Middle frontal gyrus (tissue), 1 donor: ENCODE data around the gene DCUN1D3.
"Not testable (repeated sequence)": the region's sequence is repeated elsewhere in the genome, so short reads cannot be mapped to it uniquely, and the experiment has no call there.

ENCODE experiments used
- DNase-seq: peaks from one replicate; pipeline ENCODE4 v3.0.0-alpha.2; 2015; ENCODE audit warnings: low spot score; ENCODE audit errors: extremely low spot score

DCUN1D3 gene, protein sequence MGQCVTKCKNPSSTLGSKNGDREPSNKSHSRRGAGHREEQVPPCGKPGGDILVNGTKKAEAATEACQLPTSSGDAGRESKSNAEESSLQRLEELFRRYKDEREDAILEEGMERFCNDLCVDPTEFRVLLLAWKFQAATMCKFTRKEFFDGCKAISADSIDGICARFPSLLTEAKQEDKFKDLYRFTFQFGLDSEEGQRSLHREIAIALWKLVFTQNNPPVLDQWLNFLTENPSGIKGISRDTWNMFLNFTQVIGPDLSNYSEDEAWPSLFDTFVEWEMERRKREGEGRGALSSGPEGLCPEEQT

DNA sequence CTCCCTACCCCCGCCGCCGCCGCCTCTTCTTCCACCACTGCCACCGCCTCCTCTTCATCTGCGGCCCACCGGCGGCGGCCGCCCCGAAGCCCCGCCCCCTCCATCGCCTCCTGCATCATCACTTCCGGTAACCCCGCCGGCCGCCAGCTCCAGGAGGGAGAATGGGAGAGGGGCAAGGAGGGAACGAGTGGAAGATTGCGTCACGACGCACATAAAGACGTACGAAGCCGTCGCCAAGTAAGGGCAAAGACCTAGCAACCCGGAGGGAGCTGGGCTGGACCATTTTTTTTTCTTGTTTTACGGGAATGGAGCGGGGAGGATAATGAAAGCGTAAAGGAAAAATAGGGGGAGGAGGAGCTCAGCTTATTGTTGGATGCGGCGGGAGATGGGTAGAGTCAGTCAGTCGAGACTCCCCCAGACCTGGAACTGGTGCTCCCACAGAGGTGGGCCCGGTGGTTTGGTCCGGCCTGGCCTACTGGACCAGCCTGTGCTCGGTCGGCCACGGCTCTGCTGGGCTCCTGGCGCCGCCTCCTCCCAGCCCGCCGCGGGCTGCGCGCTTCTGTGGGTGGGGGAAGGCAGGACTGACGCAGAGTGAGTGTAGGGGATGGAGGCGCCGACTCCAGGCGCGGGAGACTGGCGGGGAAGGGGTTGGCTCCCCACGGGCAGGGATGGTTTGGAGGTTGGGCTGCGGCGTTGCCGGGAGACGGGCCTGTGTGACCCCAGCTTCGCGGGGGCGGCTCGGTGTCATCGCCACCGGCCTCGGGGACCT is at the start of gene DCUN1D3, which contains the start of gene LYRM1:
DCUN1D3 (minus strand) TSS at position 60 of the 769 bp plus-strand sequence. CDS start 37,820 bp downstream, outside the sequence.
LYRM1 (plus strand) TSS at position 473 of the 769 bp plus-strand sequence. CDS start 14,785 bp downstream, outside the sequence.
- DNase-seq, result peak; percentile 92

DNA sequence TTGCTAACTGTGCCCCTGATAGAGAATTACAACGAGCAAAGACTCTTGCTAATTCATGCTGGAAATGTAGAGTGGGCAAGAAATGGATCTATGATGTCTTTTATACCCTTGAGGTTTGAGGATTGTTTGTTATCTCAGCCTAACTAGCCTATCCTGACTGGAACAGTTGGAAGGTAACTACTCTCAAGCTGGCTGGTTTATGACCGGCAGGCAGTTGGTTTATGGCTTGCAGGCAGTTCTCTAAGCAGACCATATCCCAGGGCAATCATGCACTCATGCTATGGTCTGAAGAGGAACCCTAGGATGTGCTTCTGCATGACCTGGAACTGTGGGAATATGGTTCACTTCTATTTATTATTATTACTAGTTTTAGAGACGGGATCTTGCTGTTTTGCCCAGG is 49.5 kb upstream of the DCUN1D3 start:
- DNase-seq, result no peak

DNA sequence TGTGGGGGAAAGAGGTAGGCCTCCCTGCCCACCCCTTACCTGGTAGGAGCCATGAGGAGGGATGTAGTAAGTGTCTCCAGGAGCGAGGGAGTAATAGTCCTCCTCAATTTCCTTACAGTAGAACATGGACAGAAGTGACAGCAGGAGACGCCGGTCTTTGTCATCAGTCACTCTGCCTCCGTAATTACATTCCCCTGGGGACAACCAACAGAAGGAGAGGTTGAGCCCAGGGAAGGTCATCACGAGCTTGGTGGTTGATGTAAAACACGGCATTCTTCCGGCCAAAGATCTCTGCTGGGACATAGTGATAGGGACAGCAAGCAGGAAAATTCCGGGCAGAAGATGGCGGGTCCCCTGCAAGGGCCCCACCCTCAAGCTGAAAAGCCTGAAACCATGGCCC is 48.3 kb upstream of the DCUN1D3 start:
- no peak for DNase-seq

DNA sequence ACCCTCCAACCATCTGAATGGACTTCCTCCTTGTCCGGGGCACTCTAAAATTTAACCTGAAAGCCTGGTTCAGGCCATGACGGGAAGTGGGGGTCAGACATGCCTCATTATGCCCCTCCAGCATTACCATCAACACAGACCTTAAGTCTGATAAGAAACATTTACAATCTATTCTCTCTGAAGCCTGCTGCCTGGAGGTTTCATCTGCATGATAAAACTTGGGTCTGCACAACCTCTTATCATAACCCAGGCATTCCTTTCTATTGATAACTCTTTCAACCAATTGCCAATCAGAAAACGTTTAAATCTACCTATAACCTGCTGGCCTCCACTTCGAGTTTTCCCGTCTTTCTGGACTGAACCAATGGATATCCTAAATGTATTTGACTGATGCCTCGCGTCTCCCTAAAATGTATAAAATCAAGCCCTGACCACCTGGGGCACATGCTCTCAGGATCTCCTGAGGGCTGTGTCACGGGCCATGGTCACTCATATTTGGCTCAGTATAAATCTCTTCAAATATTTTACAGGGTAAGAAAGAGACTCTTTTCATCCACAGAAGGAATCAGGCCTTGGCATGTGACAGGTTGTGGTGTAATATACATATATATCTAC is 46.0 kb upstream of the DCUN1D3 start:
- no peak for DNase-seq

DNA sequence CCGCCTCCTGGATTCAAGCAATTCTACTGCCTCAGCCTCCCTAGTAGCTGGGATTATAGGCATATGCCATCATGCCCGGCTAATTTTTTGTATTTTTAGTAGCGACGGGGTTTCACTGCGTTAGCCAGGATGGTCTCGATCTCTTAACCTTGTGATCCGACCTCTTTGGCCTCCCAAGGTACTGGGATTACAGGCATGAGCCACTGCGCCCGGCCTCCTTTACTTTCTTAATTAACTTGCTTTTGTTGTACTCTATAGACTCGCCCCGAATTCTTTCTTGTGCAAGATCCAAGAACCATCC is 45.4 kb upstream of the DCUN1D3 start:
- not testable (repeated sequence) for DNase-seq

DNA sequence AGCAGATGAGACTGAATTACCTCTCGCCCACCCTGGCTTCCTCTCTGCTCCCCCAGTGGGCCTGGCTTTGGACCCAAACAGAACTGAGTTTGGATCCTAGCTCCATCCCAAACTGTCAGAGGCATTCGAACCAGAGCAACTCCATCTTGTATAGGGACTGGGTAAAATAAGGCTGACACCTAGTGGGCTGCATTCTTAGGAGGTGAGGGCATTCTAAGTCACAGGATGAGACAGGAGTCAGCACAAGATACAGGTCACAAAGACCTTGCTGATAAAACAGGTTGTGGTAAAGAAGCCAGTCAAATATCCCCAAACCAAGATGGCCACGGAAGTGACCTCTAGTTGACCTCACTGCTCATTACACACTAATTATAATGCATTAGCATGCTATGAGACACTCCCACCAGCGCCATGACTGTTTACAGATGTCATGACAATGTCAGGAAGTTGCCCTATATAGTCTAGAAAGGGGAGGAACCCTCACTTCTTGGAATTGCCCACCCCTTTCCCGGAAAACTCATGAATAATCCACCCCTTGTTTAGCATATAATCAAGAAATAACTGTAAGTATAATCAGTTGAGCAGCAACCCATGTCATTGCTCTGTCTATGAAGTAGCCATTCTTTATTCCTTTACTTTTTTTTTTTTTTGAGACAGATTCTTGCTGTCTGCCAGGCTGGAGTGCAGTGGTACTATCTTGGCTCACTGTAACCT is 44.9 kb upstream of the DCUN1D3 start:
- DNase-seq, result no peak

DNA sequence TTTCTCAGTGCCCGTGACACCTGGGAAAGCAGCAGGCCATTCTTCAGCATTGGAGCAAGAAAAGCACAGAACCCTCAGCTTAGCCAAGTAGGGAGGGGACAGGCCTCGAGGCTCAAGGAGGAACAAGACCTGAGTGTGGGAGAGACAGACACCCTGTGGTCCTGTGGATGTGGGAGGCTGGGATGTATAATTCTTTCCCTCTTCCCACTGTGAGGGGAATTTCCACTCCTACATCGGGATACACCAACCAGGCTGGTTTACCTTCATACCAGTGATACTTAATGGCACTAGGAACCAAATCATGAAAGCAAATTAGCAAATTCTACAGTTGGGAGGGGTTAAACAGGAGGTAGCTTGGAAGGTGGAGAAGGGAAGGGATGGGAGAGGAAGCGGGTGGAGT is 42.1 kb upstream of the DCUN1D3 start:
- no peak for DNase-seq

DNA sequence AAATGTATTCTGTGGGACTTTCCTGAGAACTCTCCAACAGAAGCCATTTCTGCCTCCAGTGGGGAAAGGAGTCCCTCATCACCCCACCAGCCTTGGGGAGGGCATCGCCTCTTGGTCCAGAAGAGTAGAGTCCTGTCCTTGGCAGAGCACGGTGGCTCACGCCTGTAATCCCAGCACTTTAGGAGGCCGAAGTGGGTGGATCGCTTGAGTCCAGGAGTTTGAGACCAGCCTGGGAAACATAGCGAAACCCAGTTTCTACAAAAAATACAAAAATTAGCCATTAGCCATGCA is 41.4 kb upstream of the DCUN1D3 start:
- DNase-seq, result no peak

DNA sequence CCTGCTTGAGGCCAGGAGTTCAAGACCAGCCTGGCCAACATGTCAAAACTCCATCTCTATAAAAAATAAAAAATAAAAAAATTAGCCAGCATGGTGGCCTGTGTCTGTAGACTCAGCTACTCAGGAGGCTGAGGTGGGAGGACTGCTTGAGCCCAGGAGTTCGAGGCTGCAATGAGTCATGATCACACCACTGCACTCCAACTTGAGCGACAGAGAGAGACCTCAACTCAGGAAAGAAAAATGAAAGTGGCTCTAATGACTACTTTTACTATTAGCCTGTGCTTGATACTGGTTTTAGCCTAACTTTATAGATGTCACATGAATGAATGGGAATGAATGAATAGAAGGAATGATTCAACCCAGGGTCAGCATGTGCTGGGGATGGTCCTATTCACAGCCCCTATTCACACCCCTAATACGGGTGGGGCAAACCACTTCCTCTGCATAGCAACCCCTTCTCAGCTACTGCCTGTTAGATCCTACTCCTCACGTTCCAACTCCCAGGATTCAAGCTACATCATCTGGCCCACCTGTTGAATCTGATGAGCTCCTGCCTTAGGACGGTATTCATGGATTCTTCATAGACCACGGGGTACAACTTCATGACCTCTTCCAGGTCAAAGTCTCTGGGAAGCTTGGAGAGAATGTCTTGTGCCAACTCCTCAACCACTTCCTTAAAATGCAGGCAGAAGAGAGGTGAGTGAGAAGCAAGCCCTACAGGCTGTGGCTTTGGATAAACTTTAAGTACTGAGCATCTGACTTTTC is 40.9 kb upstream of the DCUN1D3 start:
- no peak for DNase-seq

DNA sequence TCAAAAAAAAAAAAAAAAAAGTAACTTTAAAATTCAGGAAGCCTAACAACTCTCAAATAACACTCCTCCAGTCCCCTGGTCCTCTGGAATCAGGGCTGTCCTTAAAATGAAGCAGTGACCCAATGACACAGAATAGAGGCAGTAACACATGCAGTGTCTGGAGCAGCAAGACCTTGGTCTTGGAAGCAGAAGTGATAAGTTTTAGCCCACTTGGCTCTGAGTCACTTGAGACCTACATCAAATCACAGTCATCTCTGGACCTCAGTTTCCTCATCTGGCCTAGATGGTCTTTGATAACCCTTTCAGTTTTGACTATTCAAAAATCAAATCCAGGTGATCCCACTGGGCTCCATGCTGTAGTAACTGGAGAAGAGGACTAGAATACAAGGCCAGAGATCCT is 39.5 kb upstream of the DCUN1D3 start:
- DNase-seq, result no peak

DNA sequence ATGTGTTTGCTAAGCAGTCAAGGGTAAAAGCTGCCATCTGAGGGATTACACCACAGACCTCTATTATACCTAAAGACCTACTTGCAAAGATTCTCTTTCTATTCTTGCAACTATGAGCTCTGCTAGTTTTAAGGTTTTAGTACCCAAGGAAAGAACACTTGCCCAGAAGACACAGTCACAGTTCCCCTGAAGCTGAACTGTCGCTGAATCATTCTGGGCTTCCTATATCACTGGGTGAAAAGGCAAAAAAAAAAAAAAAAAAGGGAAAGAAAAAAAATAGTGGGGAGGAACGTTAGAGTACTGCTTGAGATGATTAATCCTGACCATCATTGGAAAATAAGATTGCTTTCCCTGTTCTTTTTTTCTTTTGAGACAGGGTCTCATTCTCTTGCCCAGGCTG is 38.3 kb upstream of the DCUN1D3 start:
- no peak for DNase-seq

DNA sequence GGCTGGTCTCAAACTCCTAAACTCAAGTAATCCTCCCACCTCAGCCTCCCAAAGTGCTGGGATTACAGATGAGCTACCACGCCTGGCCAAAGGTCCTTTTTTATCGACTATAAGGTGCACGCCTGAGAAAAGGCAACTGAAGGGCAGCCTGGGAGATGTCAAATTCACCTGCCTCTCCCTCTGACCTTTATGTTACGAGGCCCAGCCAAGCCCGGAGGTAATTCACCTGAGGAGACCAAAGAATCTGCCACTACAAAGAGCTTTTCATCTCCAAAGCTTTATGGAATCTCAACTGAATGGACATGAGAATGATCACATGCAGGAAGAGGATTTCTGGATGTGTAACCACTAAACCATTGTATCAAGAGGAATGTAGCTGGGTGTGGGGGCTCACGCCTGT is 37.6 kb upstream of the DCUN1D3 start:
- DNase-seq, result no peak

DNA sequence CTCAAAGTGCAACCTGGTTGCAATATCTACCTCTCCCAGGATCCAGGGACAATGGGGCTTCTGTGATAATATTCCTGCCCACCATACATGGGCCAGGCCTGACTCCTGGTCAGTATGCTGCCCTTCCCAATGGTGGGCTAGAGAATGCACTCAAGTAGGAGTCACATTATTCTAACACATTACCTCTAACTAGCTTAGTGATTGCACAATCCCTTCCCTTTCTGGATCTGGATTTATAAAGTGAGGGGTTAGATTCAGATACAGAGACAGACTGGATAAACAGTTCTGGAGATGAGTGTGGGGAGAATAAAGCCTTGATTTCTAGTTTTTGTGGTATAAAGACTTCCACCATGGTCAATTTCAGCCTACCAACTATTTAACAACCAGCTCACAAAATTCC is 33.4 kb upstream of the DCUN1D3 start:
- no peak for DNase-seq

DNA sequence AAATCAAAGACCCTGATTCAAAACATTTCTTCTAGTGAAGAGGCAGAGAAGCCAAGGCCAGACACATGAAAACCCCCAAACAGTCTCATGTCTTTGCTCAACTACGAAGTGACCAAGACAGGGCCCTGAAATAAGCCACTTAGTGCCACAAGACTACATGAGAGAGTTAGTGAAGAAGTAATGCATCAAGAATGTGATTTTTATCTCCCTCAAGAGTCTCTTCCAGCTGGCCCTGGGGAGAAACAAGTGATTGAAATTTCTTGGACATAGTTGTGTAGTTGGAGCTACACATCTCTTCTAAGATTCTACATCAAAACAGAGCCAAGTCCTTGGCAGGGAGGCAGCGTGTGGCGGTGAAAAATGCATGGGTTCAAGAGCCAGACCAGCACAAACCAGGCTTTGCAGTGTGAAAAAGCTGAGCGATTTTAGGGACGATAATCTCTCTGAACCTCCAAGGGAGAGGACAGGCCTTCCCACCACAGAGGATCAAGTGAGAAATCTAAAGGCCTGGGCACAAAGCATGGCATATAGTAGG is 31.0 kb upstream of the DCUN1D3 start:
- DNase-seq, result no peak

DNA sequence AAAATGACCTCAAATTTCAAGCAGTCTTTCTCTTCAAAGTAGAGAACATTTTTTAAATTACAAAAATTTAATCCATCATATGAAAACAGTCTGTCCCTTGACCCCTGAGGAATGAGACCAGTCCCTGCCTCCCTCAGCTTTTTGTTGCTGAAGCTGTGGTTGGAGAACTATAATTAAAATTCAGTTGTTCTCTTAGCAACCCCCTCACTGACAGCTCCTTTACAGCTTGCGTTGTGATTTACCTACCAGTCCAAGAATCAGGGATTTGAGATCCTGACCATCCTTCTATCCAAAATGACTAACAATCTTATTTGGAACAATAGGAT is 30.2 kb upstream of the DCUN1D3 start:
- DNase-seq, result no peak

DNA sequence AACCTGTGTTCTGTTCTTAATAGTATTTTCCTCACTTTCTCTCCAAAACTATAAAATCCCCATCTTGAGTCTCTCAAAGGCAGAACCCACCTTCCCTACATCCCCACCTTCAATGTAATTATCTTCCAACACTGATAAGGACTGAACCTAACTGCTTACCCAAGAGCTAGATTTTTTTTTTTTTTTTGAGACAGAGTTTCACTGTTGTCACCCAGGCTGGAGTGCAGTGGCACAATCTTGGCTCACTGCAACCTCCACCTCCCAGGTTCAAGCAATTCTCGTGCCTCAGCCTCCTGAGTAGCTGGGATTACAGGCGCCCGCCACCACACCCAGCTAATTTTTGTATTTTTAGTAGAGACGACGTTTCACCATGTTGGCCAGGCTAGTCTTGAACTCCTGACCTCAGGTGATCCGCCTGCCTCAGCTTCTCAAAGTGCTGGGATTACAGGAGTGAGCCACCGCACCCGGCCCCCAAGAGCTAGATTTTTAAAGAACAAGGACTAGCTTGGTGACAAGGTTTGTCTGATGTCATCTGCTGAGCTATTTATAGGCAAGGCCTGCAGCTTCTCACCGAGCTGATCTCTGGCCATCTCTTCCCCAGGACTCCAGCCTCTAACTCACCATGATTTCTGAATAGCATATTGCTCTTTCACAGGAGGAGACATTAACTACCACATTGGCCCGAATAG is 29.7 kb upstream of the DCUN1D3 start:
- not testable (repeated sequence) for DNase-seq

DNA sequence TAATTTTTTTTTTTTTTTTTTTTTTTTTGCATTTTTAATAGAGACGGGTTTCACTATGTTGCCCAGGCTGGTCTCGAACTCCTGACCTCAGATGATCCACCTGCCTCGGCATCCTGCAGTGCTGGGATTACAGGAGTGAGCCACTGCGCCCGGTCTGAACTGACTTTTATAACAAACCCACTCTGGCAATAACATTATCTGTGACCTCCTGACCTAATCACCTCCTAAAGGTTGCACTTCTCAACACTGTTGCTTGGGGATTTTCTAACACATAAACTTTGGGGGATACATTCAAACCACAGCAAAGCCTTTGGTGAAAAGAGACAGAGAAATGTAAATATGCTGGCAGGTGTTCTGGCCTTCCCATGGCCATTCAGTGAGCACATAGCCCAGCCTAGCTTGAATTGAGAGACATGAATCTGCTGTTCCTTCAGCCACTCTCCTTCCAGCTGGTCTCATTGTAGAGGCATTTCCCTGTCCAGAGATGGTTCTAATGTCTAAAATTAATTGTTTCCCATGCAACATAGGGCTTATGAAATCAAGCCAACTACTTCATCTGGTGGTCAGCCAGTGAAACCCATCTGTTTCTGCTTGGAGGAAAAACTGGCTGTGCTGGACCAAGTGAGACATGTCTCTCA is 28.7 kb upstream of the DCUN1D3 start:
- no peak for DNase-seq

DNA sequence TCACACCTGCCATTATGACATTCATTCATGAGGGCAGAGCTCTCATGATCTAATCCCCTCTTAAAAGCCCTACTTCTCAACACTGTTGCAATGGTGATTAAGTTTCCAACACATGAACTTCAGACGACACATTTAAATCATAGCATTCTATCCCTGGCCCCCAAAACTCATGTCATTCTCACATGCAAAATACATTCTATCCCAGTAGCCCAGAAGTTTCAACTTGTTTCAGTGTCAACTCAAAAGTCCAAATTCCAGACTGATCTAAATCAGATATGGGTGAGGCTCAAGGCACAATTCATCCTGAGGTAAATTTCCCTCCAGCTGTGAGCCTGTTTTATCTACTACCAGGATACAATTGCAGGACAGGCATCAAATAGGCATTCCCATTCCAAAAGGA is 25.6 kb upstream of the DCUN1D3 start:
- no peak for DNase-seq

DNA sequence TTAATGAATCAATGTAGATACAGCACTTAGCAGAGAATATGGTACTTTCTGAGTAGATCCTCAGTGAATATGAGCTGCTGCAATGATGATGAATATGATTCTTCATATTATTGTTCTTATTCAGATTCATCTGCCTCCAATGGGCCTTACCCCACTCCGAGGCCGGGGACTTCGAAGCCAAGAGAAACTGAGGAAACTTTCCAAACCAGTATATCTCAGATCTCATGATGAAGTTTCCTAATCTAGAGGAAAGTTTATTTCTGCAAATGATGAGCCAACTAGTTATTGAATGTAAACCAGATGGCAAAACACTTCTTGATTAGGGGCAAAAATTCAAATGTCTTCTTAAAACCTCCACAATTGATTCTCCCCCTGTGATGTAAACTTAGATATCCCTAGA is 23.7 kb upstream of the DCUN1D3 start:
- DNase-seq, result no peak

DNA sequence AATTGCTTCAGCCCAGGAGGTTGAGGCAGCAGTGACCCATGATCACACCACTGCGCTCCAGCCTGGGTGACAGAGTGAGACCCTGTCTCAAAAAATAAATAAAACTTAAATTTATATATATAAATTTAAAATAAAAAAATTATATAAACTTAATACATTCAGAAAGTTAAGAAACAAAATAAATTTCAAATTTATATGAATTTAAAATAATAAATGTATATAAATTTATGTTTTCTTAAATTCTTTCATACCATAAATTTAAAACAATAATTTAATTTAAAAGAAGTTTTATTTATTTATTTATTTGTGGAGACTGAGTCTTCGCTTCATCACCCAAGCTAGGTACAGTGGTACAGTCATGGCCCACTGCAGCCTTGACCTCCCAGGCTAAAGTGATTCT is 20.6 kb upstream of the DCUN1D3 start:
- DNase-seq, result no peak
